Measurements from ENCODE around the gene STK32C.
"Not testable (repeated sequence)": the region's sequence is repeated elsewhere in the genome, so short reads cannot be mapped to it uniquely, and the experiment has no call there.

STK32C gene

DNA sequence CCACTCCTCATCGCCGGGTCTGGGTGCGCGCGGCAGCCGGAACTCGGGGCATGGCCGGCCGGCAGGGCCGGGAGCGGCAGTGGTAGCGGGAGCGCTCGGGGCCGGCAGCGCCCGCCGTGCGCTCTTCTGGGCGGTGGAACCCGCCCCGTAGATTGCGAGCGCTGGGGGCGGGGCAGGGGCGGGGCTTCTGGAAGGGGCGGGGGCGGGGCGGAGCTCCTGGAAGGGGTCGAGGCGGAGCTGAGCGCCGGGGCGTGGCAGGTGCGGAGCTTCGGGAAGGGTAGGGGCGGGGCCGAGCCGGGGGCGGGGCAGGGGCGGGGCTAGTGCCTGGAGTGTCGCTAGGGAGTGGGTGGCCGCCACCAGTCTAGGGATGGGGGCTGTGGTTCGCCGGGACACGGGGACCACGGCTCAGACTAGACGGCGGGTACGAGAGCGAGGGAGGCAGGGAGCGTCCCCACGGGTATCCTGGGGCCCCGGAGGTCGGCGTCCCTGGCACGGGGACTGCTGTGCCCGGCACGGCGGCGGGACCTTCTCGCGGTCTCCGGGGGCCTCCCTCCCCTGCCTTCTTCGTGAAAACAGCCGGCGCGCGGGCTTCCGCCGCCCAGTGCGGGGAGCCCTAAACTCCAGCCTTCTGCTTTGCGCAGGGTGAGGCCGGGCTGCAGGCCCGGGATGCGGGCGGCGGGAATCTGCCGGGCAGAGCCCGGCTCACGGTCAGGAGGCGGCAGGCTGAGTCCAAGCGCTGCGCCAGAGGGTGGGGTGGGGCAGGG, at the start of gene STK32C:
Gene STK32C (minus strand): TSS at position 128 of the 764 bp plus-strand sequence. CDS start 117 bp downstream, at position 11.
- peak; percentile 99 for DNase-seq

DNA sequence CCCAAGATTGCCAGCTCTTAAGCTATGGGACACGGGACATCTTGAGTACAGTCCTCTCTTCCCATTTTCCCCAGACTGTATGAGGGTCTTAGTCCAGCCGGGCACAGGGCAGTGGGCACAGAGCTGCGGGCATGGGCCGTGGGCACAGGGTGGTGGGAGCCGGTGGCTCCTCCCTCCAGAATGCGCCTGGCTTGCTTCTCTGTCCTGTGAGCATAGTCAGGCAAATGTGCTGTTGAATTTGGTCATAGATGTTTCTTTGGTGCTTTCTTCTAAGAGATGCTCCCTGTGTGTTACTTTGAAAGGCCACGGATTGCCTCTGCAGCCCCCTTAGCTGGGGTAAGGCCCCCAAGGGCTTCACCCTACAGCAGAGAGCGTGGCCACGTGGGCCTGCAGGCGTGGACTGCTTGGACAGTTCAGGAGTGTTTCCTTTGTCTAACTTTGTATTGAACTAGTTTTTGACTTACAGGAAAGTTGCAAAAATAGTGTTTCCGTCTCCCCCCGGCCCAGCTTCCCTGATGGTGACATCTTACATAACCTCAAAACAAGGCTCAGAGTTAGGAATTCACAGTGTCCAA, 49.0 kb upstream of the STK32C start:
- DNase-seq: no peak

DNA sequence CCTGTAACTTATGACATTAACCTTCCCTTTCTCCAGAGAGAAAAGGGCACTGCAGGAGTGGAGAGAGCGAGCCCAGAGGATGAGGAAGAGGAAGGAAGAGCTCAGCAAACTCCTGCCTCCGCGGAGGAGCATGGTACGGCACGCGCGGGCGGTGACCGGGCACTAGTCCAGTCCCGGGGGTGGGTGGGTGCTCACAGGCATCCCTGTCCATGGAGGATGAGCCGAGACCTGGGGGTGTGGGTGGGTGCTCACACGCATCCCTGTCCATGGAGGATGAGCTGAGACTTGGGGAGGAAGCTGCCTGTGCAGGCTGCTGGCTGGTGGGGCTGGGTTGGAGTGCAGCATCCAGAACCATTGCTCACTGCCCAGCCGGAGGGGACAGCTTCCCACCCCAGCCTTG, 48.0 kb upstream of the STK32C start:
- DNase-seq: no peak

DNA sequence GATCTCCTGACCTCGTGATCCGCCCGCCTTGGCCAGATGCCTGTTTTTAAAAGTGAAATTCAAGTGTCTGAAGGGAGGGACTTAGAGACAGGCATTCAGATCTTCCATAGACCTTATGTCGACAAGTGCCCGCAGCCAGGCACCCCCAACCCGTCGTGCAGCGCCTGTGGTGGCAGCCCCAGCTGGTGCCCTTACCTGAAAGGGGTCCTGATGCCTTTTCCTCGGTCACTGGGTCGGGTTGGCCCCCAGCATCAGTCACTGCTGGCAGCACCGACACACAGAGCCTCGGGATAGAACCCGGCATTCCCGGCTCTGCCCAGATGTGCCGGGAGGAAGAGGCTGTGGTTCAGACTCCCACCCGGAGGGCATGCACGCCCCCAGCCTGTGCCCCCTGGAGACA, 47.5 kb upstream of the STK32C start:
- no peak for DNase-seq

DNA sequence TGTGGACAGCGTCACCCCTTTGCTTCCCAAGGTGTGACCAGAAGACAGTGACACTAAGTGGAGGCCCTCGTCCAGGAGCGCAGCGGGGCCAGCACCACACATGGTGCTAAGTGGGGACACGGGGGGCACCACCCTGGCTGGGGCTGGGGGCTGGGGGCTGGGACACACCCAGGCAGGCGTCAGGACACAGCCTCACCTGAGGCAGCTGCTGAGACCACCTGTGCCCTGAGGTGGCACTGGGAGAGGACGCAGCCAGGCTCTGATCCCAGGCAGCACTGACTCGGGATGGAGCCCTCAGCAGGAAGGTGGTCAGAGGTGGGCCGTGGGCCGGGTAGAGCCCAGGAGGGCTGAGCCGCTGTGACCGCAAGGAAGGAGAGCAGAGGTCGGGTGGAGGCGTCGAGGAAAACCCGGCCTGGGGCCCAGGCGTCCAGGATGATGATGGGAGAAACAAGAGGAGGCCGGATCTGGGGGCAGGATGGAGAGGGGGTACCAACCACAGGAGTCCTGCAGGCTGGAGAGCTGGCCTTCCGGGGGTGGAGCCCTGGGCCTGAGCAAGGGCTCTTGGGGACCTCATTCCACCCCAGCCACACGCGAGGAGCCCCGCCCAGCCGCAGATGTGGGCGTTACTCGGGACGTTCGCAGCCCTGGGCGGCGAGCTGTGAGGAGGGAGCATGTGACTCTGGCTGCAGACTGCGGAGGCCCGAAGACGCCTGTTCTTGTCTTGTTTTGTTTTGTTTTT, 46.8 kb upstream of the STK32C start:
- DNase-seq: no peak

DNA sequence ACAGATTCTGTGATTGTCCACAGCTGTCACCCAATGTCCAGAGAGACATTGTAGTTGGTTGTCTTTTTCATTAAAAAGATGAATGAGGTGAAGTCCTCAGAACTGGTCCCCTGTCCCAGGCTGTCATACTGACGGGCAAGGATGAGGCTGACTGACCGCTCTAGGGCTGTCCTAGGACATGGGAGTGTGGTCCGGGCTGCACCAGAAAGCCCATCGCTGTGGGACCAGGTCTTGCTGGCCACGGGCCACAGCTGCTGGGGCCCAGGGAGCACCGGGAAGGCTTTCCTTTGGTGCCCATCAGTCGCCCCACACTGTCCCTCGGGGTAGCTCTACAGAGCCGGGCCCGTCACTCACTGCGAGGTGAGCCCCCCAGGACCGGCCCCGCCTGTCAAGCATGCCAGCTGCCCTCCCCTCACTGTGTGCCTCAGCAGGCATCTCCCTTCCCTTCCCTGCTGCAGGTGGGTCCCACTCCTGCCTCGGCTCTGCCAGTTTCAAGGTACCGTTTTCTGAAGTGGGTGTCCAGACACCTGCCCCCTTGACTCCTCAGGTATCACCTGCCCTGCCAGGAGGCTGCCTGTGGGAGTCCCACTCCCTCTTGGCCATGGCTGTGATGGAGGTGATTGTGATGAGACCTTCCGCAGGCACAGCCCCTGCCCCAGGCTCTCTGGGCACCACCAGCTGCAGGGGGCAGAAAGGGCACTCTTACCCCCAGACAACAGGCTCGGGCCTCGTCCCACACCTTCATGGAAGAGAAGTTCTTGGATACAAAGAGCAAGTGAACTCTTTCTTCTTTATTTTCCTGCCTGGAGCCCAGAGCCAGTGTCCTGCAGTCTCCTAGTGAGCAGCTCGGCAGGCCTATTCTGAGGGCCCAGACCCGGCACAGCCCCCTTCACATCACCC, 46.0 kb upstream of the STK32C start:
- DNase-seq: no peak

DNA sequence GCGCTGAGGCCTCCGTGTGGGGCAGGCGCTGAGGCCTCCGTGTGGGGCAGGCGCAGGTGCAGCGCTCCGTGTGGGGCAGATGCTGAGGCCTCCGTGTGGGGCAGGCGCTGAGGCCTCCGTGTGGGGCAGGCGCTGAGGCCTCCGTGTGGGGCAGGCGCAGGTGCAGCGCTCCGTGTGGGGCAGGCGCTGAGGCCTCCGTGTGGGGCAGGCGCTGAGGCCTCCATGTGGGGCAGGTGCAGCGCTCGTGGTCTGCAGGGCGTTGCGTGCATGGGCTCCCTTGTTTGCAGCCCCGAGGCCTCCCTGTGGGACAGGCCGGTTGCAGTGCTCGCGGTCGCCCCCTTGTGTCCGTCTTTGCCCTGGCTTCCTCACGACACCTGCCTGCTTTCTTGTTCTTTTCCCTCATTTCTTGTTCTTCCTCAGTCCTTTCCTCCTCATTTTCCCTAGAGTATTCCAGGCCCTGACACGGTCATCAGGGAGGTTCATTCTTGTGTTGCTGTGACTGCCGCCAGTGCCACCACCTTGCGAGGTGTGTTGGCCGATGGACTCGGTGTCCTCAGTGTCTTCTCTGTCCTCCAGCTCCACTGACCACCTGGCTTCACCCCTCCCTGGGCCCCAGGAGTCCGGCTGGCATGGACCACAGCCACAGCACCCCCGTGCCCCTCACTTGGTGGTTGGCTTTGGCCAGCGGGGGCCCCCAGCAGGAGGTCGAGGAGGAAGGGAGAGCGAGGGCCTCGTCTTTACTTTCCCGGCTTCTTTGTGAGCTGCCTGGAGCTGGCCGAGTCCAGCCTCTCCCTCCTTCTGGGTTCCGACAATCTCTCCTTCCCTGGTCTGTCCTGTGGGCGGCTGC, 44.9 kb upstream of the STK32C start:
- peak; percentile 84 for DNase-seq

DNA sequence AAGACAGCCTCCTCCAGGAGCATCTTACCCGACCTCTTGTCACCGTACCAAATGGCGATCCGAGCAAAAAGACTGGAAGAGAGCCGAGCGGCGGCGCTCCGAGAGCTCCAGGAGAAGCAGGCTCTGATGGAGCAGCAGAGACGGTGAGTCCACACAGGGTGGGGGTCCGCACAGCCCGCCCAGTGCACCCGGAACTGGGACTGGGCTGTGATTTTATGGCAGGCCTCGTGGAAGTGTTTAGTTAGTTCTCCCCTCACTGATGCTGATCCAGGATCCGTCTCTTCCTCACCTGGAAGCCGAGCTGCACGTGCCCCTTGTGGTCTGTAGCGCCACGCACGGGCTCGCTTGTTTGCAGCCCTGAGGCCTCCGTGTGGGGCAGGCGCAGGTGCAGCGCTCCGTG, 43.9 kb upstream of the STK32C start:
- no peak for DNase-seq

DNA sequence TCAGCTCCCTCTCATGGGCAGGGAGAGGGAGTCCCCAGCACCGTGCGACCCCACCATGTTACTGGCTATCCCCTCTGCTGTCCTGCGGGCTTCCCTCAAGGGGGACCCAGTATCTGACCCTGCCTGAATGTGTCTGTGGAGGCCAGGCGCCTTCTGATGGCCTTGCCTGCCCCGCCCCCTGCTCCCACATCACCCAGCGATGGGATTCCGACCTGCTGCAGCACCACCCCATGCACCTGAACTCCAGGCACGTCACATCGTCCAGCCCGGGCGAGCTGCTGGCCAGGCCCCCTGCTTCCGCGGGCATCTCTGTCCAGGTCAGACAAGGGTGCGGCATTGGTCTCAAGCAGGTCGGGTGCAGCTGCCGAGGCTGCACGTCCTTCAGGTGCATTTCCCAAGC, 43.2 kb upstream of the STK32C start:
- no peak for DNase-seq

DNA sequence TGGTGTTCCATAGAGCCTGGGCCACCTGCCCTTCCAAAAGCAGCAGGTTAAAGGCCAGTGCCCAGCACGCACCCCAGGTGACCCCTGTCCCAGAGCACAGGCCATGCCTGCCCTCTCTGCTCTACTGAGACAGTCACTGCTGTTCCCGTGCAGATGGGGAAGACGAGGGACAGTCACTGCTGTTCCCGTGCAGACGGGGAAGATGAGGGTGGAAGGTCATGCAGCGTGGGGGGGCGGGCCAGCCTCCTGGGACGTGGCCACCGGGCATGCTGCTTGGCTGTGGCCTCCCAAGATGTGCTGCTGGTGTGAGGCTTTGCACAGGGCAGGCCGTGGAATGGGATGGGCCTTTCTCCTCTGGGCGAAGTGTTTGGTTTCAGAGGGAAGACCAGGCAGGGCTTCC, 42.6 kb upstream of the STK32C start:
- no peak for DNase-seq

DNA sequence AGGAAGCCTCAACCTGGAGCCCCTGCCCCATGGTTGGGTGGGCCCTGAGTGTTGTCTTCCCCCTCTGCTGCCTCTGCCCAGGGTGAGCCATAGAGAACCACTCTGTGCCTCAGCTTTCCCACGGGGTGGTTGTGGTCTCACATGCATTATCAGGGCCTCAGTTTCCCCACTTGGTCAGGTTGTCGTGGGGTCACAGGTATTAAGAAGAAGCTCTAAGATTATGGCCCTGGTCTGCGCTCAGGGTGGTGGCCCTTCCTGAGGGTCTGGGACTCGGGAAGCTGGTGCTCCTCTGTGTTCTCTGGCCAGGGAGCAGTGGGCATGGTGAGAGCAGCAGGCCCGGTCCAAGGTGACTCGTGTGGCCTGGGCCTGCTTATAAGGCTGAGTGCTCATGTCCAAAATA, 42.0 kb upstream of the STK32C start:
- no peak for DNase-seq

DNA sequence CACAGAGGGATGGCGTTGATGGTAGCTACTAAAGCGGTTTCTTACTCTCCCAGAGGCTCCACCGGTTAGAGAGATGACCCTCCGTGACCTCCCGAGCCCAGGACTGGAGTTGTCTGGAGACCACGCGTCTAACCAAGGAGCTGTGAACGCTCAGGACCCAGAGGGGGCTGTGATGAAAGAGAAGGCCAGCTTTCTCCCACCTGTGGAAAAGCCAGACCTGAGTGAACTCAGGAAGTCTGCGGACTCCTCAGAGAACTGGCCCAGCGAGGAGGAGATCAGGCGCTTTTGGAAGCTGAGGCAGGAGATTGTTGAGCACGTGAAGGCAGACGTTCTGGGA, 40.1 kb upstream of the STK32C start:
- DNase-seq: no peak

DNA sequence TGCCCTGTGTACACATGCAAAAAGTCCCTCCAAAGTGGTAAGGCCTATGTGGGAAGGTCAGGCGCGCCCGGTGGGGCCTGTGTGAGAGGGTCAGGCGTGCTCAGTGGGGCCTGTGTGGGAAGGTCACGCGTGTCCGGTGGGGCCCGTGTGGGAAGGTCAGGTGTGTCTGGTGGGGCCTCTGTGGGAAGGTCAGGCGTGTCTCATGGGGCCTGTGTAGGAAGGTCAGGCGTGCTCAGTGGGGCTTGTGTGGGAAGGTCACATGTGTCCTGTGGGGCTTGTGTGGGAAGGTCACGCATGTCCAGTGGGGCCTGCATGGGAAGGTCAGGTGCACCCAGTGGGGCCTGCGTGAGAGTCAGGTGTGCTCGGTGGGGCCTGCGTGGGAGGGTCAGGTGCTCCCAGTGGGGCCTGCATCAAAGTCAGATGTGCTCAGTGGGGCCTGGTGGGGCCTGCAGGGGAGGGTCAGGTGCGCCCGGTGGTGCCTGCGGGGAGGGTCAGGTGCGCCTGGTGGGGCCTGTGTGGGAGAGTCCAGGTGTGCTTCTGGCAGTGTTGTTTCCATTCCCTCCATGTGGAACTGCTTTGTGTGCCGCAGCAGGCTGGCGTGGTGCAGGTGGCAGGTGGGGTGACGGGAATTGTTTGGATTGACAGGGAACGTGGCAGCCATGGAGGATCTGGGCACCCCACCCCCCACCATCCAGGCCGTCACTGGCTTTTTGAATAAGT, 39.6 kb upstream of the STK32C start:
- no peak for DNase-seq

DNA sequence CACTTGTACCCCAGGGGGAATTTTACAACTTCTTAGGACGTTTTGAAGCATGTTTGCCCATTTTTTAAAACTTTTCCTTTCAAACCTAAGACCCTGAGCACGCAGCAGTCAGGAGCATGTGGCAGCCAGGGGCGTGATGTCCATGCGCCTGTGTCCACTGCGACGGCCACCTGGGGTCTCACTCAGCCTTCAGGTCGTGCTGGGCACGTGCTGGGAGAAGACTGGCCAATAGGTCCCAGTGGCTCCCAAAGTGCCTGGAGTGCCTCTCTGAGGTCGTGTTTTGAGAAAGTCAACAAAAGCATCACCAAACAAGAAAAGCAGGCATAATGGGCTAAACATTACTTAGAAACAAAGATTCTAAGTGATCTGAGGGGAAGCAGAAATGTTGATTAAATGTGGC, 39.1 kb upstream of the STK32C start:
- no peak for DNase-seq

DNA sequence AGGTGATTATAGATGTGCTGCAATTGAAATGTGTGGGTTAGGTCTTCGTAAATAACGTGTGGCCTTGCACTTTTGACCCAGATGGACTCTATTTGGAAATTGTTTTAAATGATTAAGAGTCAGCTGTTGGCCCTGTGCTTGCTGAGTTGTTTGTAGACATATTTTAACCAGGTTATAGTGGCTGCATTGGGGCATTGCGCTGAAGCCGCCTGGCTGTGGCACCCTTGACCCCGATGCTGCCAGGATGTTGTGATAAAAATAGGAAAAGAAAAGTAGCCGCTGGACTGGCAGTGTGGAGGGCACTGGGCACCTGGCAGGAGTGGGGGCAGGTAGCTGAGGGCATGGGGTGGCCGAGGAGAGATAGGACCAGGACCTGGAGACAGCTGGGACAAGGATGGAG, 37.6 kb upstream of the STK32C start:
- no peak for DNase-seq

DNA sequence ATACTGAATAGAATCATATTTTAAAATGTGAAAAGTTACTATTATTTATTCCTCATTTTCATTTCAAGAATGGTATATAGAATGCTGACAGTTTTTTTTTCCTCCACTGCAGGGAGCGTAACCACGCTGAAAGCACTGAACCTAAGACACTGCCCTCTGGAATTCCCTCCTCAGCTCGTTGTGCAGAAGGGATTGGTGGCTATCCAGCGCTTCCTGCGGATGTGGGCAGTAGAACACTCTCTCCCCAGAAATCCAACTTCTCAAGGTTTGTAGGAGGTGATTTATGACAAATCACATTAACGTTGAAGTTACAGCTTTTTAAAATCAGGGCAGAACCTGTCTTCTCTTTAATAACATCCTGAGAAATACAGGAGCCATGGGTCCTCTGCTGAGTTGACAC, 36.6 kb upstream of the STK32C start:
- no peak for DNase-seq

DNA sequence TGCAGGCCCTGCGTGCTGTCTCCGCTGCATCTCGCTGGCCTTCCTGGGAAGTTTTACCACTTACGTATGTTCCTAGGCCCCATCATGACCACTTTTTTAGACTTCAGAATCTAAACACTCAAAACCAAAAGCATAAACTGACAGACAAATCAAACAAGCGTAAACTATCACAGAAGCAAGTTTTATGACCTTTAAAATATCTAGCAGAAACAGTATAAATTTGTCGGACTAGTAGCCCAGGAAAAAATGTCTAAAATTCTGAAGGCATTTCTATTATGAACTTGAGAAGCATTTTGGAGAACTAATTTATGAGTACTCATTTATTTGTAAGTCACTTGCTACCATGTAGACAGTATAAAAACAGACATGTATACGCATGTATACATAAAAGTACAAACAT, 34.8 kb upstream of the STK32C start:
- no peak for DNase-seq

DNA sequence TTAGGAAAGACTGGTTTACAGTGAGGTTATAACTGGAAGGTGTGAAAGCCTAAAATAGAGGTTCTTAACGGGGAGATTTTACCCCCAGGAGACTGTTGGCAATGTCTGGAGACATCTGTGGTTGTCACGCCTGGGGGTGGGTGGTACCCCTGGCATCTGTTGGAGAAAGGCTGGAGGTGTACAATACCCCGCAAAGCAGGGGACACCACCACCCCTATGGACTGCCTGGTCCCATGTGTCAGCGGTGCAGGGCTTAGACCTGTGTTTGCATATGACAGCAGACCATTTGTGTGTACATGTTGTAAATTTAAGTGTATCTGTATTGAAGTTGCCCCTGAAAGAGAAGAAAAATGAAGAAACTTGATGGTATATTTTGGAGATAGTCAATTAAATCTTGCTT, 34.0 kb upstream of the STK32C start:
- DNase-seq: no peak

DNA sequence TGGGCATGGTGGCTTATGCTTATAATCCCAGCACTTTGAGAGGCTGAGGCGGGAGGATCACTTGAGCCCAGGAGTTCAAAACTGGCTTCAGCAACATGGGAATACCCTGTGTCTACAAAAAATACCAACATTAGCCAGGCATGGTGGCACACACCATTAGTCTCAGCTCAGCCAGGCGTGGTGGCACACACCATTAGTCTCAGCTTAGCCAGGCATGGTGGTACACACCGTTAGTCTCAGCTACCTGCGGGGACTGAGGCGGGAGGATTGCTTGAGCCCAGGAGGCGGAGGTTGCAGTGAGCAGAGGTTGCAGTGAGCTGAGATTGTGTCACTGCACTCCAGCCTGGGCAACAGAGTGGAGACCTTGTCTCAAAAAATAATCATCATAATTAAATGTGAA, 33.3 kb upstream of the STK32C start:
- no peak for DNase-seq

DNA sequence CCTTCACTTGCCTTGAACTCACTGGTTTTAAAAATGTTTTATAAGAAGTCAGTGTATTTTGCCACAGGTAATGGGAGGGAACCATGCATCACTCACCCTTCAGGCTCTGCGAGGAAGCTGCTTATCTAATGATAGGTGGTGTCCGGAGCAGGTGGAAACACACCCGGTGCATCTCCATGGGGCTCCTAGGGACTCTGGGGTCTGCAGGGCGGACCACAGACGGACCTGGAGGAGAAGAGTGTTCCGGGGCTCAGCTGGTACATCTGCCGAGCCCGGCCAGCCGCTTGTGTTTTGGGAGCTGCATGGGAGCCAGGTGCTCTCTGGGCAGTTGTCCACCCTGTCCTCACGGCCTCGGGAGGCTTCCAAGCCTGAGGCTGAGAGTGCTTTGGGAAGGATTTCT, 31.5 kb upstream of the STK32C start:
- DNase-seq: no peak

DNA sequence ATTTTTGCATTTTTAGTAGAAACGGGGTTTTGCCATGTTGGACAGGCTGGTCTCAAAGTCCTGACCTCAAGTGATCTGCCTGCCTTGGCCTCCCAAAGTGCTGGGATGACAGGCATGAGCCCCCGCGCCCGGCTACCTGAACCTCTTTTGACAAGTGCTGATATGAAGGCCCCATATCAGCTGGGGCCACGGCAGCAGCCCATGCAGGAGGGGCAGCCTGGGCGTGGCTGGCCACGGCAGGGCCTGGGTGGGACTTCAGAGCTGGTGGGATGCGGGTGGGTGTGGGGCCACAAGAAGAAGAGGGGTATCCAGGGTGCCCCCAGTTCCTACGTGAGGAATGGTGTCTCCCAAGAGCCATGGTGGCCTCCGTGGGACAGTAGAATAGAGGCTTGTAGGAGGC, 31.1 kb upstream of the STK32C start:
- no peak for DNase-seq

DNA sequence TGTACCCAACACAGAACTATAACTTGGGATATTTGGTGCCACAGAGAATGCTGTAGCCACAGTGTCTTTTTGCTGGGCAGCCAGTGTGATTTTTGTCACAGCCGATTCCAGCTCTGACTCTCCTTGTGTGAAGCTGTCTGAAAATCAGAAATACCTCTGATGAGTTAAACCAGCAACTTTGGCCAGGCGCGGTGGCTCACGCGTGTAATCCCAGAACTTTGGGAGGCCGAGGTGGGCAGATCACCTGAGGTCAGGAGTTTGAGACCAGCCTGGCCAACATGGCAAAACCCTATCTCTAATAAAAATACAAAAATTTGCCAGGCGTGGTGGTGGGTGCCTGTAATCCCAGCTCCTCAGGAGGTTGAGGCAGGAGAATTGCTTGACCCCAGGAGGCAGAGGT, 30.1 kb upstream of the STK32C start:
- not testable (repeated sequence) for DNase-seq
